GM12872 (cell line): ENCODE data around the gene USP34.

Experiments used
- TF ChIP-seq, protein P1 (sequence below): IDR thresholded peaks from 3 replicates; pipeline ENCODE4 v1.5.1; 2011; ENCODE audit warnings: low read depth, mild to moderate bottlenecking, low read length, moderate library complexity; ENCODE audit not compliant: insufficient read depth

The USP34 gene

DNA sequence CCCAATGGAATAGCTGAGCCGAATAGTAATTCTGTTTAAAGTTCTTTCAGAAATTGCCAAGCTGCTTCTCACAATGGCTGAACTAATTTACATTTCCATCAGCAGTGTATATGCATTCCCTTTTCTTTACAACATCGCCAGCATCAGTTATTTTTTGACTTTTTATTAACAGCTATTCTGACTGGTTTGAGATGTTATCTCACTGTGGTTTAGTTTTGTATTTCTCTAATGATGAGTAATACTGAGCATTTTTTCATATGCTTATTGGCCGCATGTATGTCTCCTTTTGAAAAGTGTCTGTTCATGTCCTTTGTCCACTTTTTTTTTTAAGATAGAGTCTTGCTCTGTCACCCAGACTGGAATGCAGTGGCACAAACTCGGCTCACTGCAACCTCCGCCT, 208.2 kb downstream of the USP34 start:
- TF ChIP-seq, protein P1, sequence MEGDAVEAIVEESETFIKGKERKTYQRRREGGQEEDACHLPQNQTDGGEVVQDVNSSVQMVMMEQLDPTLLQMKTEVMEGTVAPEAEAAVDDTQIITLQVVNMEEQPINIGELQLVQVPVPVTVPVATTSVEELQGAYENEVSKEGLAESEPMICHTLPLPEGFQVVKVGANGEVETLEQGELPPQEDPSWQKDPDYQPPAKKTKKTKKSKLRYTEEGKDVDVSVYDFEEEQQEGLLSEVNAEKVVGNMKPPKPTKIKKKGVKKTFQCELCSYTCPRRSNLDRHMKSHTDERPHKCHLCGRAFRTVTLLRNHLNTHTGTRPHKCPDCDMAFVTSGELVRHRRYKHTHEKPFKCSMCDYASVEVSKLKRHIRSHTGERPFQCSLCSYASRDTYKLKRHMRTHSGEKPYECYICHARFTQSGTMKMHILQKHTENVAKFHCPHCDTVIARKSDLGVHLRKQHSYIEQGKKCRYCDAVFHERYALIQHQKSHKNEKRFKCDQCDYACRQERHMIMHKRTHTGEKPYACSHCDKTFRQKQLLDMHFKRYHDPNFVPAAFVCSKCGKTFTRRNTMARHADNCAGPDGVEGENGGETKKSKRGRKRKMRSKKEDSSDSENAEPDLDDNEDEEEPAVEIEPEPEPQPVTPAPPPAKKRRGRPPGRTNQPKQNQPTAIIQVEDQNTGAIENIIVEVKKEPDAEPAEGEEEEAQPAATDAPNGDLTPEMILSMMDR: no peak

DNA sequence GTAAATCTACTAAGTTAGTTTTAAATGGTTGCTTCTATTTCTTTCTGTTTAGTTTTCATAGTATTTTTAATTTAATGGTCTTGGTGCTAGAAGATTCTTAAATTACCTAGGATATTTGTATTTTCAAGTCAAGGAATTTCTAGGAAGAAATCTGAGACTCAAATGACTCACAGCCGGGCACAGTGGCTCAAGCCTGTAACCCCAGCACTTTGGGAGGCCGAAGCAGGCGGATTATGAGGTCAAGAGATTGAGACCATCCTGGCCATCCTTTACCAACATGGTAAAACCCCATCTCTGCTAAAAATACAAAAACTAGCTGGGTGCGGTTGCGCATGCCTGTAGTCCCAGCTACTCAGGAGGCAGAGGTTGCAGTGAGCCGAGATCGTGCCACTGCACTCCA, 213.4 kb downstream of the USP34 start:
- TF ChIP-seq, protein P1: no peak

DNA sequence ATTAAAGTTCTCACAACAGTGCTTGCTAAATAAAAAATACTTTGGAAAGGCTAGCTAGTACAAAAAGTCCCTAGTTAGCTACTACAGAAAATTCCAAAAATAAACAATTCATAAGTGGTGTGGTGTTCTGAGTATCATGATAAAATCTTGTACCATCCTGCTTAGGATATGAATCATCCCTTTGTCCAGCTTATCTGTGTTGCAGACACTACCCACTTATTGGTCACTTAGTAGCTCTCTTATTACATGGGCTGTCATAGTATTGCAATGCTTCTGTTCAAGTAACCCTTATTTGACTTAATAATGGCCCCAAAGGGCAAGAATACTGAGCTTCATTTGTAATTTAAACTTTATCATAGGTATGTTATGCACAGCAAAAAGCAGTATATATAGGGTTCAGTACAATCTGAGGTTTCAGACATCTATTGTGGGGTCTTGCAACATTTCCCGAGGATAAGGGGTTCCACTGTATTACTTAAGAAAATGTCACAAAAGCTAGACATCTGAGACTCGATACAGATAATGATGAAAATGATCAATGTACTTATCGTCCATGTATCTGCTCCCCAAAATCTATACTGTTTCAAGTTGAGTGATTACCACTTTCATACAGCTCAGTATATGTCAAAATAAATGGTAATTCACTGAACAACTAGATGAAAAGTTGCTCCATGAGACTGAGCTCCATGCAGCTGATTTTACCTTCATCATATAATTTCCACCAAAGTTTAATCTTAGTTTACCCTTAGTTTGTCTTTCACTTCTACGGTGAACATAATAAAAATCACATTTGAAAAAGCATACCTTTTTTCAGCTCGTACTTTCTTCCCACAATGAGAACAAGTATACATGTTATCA, 215.1 kb downstream of the USP34 start:
- TF ChIP-seq, protein P1: no peak

DNA sequence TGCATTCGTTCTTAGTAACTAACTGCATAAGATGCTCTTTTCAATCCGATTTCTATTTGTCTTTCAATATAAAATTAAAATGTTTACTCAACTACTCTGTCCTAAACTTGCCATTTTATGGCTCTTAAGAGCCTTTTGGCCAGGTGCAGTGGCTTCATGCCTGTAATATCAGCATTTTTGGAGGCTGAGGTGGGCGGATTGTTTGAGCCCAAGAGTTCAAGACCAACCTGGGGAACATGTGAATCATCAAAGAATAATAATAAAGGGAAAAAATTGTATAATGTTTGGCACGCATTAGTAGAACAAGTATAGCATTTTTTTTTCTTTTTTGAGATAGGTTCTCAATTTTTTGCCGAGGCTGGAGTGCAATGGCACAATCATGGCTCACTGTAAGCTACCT, 216.4 kb downstream of the USP34 start:
- TF ChIP-seq, protein P1: no peak

DNA sequence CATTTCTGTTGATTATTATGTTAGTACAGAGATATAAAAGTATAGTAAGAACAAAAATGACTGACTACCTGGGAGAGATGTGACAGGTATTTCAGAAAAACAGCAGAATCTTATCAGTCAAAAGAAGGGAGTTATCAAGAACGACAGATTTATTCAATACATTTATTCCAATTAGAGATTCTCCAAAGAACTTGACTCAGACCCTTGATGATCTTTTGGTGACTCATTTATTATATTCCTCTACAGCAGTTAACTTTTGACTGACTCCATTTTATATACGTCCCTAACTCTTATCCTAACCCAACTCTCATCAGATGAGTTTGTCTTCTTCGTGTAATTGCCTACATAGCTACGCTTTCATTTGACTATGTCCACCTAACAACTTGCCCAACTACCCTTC, 217.8 kb downstream of the USP34 start:
- TF ChIP-seq, protein P1: no peak

- TF ChIP-seq, protein P1: no peak
These were observed 218.9 kb downstream of the USP34 start for GRCh38 chr2:61252031-61252430.

DNA sequence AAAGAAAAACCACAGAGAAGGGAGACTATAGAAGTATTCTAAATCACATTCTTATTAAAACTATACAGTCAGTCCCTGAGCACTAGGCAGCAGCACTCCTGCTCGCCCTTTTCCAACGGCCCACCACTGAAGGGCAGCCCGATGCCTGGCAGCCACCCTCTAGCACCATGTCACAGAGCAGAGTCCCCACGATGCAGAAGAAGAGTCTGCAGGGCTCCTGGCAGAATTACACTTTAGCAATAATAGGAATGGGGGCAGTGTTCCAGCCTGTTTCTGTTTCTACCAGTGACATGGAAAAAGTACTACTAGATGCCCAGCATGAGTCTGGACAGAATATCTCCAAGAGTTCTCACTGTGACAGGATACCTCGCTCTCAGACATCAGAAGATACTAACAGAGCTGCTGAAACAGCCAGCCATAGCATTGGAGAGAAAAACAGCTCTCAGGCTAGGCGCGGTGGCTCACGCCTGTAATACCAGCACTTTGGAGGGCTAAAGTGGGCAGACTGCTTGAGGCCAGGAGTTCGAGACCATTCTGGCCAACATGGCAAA, 221.3 kb downstream of the USP34 start:
- TF ChIP-seq, protein P1: no peak
